T-helper 1 cell treated with Interleukin-12 subunit alpha and Interleukin-12 subunit beta and Interleukin-4 antibody, amounts not matched to agents 30 ng/mL and 1 ng/mL, for 36 hours (primary cell): Measurements from ENCODE around the gene TACR2. TPM values are rescaled to one million over a fixed set of nuclear protein-coding genes. Genes with fewer than 3 reads are reported as not detected.

Experiments
- intact Hi-C: fragments of 100-400 bp; cut with micrococcal nuclease; formaldehyde crosslinking; loops from one replicate; pipeline ENCODE4 v1.15.1; 2024
- total RNA-seq: library from RNA; stranded (reverse); gene quantifications from 2 replicates; pipeline ENCODE4 v1.2.3, GENCODE V29; 2022

TACR2 gene
- not detected in 2 replicates for total RNA-seq

GRCh38 chr10:69416695-69417094, at the start of gene TACR2:
Gene TACR2, minus strand, starts transcription at chr10:69416918. Its CDS starts 595 bp downstream, at chr10:69416323.
- intact Hi-C loops = no loop called here

- intact Hi-C loops = no loop called here
Observed at GRCh38 chr10:69466158-69466490, 49.4 kb upstream of the TACR2 start.

DNA sequence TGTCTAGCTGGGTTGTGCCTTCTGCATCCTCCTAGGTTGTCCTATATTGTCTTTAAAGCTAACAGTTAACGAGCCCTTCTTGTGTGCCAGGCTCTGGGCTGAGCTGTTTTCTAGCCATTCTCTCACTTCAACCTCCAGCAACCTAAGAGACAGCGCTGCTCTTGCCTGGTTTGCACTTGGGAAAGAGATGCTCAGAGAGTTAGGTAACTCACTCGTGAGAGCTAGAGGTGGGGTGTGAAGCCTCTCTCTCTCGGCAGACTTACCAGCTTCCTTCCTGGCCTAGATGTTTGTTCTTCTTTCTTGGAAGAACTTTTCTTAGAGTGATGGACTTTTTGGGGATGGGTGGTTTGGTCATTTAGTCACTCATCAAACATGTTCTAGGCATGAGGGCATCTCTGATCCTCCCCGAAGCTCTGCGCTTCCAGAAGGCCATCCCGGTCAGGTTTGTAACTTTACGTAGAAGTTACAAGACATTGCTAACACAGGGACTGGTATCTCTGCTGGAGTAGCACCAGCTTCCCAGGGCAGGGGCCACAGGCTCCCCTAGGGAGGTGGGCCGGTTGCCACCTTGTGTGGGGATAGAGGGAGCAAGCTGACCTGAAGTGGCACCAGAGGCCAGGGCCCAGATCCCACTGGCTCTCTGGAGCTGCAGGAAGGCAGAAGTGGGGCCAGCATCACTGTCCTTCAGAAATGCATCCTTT, 48.9 kb upstream of the TACR2 start:
- intact Hi-C loops = no loop called here

DNA sequence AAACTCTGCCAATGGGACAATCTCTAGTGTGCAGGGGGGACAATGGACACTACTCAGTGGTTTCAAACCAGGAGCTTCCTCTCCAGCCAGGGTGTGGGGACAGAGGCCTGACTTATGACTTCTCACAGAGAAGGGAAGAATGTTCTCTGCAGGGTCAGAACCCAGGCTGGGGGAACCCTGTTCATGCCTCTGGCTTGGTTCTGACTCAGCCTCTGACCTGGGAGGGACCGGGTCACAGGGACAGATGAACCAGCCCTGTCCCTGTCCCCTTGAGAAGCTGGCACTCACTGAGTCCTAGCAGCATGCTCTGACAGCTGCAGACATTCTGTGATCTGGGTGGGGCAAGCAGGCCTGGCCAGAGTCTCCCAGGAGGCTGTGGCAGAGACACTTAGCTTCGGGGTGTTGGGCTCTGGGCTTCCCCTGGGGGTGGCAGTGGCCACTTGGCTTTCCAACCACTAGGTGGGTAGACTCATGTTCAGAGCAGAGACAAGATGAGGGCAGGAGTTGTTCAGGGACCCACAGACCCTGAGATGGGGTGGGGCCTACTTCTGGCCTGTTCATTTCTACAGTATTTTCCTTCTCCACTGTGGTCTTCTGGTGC, 48.2 kb upstream of the TACR2 start:
- intact Hi-C loops = no loop called here

DNA sequence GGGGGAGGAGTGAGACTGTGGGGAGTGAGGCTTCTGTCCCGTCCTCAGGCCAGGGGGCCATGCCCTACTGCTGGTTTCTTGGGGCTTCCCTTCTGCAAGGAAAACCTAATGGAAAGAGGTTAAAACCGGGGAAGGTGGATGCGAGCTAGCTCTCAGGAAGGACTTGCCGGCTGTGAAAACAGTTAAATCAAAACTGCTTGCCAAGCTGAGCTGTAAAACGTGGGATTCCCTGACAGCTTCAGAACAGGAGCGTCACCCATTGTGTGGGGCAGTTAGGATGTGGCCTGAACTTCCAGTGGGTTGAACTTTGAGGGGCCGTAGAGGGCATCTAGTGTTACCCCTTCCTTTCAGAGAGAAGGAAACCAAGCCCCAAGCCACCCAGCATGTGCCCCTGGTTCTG, 47.7 kb upstream of the TACR2 start:
- intact Hi-C loops = no loop called here

- intact Hi-C loops = no loop called here
Observed at GRCh38 chr10:69463886-69464285, 47.2 kb upstream of the TACR2 start.

GRCh38 chr10:69461243-69462025, 44.7 kb upstream of the TACR2 start:
- intact Hi-C loops = no loop called here

- intact Hi-C loops = no loop called here
Observed at GRCh38 chr10:69460576-69461242, 44.0 kb upstream of the TACR2 start.

DNA sequence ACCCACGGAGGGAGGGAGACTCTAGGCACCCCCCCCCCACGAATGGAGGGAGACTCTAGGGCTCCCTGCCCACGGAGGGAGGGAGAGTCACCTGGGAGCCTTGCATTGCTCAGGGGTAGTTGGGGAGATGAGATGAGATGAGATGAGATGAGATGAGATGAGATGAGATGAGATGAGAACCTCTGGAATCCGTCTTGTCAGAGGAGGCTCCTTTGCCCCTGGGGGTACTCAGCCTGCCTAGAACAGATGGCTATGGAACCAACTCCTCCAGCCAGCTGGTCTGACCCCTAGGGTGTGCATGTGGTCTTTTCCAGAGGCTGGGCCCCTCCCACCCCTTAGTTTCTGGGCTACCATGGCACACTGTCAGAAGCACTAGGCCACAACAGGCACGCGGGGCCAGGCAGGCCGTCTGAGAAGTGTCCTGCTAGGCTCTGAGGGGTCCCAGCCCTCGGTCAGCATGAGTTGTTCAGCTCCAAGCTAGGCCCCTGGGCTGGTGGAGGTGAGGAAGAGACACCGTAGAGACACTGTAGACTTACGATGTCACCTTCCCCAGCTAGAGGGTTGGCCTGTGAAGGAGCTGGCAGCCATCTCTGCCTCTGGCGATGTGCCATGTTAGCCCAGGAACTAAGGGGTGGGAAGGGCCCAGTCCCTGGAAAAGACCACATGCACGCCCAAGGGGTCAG, 43.3 kb upstream of the TACR2 start:
- intact Hi-C loops = no loop called here

DNA sequence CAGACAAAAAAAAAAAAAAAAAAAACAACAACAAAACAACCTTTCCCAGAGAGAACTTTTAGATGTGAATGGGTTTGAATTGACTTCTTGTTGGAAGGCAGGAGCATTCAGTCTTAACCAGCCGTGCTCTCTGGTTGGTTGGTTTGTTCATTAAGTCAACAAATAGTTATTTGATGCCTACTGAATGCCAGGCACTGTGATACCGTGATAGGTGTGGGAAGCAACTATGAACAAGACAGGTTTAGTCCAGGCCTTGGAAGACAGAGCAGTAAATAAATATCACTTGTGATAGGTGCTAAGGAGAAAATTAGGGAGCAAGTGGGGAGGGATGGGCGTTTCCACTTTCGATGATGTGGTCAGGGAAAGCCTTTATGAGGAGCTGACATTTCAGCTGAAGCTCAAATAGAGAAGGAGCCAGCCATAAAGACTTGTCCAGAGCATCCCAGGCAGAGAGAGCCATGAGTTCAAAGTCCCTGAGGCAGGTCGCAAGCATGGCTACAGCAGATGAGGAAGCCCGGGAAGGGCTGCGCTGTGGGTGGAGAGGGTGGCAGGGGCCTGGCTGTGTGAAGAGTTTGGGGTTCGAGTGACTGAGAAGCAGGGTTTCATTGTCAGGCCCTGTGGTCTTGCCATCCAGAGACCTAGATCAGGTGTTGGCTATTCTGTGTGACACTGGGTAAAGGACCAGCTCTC, 42.5 kb upstream of the TACR2 start:
- intact Hi-C loops = no loop called here

DNA sequence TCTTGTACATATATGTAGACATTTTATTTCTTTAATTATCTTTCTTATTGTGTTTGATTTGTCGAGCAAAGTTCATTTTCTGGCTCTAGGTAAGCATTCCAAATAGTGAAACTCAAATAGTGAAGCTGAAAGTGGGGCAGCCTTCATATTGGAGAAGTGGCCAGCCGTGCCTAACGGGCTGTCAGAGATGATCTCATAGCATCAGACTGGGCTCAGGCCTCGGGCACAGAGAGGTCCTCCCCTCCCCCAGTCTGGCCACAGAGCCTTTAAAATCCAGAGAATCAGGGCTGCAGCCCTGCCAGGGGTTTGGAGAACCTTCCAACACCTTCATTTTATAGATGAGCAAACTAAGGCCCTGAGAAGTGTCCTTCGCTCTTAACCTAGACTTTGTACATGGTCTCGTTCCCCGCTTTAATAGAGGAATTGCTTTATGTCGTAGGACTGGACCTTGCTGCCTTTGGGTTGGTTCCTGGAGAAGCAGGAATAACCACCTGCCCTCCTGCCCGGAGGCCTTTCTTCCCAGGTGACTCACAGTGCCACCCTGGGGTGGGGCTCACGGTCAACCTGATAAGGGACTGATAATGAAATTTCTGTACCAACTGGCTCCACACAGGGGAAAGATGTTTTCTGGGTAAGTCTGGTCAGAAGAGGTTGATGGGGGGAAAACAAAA, 41.8 kb upstream of the TACR2 start:
- intact Hi-C loops = no loop called here

GRCh38 chr10:69457771-69458237, 41.1 kb upstream of the TACR2 start:
- intact Hi-C loops = no loop called here

DNA sequence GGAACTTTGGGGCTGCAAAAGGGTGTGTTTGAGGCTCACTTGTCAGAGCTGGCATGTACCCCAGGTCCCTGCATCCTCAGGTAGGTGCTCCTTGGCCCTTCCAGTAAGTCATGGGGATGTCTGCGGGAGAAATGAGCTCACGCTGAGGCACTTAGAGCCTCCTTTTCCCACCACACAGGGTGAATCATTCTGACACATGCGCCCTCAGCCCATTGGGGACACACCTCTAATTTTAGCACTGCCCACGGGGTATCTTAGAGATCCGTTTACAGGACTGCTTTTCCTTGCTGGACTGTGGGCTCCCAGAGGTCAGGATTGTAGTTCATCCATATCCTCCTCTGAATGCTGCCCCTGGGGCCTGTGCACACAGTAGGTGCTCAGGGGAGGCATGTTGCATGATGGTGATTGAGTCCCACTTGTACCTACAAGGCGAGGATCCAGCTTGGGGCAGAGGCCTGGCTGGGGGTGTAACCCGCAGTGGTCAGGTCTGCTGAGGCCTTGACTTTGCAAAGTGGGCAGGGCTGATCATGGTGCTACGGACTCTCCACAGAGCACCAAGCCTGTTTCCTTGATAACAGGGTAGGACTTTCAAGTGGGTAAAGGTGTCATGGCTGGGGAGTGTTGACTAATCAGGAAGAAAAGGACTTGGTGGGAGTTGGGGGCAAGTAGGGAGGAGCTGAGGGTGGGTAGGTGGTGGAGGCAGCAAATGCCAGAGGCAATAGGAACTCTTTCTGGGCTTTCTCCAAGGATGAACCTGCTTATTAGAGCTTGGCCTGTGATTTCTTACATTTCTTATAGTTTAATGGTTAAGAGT, 40.4 kb upstream of the TACR2 start:
- intact Hi-C loops = no loop called here

DNA sequence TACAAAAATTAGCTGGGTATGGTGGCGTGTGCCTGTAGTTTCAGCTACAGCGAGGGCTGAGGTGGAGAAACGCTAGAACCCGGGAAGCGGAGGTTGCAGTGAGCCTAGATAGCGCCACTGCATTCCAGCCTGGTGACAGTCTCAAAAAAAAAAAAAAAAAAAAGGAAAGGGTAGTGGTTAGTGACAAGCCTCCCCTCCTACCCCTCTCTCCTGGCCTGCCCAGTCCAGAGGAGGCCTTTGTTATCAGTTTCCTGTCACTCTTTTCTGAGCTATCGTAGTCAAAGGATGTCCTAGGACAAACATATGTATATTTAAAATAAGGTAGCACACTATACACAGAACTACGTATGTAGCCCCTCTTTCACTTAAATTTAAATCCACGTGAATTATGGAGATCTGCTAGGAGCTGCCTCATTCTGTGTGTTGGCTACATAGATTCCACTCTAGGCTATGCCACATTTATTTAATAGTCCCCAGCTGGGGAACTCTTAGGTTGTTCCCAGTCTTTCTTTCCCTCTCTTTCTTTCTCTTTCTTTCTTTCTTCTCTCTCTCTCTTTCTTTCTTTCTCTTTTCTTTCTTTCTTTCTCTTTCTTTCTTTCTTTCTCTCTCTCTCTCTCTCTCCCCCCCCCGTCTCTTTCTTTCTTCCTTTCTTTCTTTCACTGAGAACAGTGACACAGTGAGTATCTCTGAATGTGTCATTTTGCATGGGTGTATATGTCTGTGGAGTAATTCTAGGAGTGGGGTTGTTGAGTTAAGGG, 38.5 kb upstream of the TACR2 start:
- intact Hi-C loops = no loop called here

DNA sequence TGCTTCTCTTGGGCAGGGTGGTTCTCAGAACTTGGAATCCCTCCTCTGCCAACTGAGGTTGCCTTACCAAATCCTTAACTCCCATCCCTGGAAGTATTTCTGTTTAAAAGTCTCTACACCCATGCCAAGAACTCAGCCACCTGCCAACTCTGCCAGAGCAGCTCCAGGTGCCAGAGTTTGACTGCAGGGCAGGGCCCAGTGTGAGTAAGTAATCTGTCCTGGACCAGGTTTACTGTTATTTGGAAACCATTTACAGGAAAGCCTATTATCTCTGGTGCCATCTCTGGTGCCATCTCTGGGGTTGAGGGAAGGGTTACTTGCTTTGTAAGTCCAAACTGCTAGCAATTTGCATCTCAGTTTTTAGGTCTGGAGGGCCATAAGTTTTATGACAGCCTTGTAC, 37.1 kb upstream of the TACR2 start:
- intact Hi-C loops = no loop called here

GRCh38 chr10:69452676-69453415, 36.1 kb upstream of the TACR2 start:
- intact Hi-C loops = no loop called here

DNA sequence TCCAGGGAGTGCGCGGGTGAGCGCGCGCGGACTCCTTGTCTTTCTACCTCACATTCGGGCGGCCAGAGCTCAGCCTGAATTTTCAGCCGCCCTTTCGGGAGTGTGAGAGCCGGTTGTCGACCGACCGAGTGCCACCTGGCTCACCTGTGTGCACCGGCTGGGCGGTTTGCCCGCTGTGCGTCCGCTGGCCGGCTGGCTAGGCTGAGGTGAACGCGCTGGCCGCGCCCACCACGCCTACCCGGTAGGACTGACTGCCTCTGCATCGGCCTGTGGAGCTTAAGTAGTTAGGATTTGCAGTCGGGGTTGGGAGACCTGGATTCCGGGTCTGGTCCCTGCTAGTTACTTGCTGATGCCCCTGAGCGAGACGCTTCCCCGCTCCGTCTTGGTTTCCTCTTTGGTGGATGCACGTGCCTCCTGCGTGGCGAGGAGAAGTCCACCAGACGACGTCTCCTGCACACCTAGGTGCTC, 35.1 kb upstream of the TACR2 start:
- intact Hi-C loops = loop anchor here (1.0 kb wide), 2 partner anchors 25 to 43 kb away; no protein-coding TSS in a partner anchor
